ENCODE measurements around the gene MLIP. TPM values are rescaled to one million over a fixed set of nuclear protein-coding genes. Genes with fewer than 3 reads are reported as not detected.

Gene MLIP
- total and polyA plus RNA-seq, 2 of the 13 experiments (the other 11 are each of a cell fraction or from before 2014, with no cell fraction given), result 0.08 to 0.33 TPM

- TF ChIP-seq, protein P1, sequence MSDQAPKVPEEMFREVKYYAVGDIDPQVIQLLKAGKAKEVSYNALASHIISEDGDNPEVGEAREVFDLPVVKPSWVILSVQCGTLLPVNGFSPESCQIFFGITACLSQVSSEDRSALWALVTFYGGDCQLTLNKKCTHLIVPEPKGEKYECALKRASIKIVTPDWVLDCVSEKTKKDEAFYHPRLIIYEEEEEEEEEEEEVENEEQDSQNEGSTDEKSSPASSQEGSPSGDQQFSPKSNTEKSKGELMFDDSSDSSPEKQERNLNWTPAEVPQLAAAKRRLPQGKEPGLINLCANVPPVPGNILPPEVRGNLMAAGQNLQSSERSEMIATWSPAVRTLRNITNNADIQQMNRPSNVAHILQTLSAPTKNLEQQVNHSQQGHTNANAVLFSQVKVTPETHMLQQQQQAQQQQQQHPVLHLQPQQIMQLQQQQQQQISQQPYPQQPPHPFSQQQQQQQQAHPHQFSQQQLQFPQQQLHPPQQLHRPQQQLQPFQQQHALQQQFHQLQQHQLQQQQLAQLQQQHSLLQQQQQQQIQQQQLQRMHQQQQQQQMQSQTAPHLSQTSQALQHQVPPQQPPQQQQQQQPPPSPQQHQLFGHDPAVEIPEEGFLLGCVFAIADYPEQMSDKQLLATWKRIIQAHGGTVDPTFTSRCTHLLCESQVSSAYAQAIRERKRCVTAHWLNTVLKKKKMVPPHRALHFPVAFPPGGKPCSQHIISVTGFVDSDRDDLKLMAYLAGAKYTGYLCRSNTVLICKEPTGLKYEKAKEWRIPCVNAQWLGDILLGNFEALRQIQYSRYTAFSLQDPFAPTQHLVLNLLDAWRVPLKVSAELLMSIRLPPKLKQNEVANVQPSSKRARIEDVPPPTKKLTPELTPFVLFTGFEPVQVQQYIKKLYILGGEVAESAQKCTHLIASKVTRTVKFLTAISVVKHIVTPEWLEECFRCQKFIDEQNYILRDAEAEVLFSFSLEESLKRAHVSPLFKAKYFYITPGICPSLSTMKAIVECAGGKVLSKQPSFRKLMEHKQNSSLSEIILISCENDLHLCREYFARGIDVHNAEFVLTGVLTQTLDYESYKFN (CRISPR knock-in tag; conservative IDR thresholded peaks at IDR 0.05), result peak; percentile 59; the same call in 1 of the 2 replicates
- peak; percentile 63; the same call in 1 of the 2 replicates for TF ChIP-seq RXRB (CRISPR knock-in tag; IDR thresholded peaks at IDR 0.05; ENCODE audit: borderline replicate concordance)
- peak; percentile 40; the same call in 1 of the 2 replicates for TF ChIP-seq NR2F6 (IDR thresholded peaks at IDR 0.05)
- peak; percentile 26; the same call in 1 of the 2 replicates for TF ChIP-seq NR2F6 (CRISPR knock-in tag; IDR thresholded peaks at IDR 0.05)
- TF ChIP-seq, protein P2, sequence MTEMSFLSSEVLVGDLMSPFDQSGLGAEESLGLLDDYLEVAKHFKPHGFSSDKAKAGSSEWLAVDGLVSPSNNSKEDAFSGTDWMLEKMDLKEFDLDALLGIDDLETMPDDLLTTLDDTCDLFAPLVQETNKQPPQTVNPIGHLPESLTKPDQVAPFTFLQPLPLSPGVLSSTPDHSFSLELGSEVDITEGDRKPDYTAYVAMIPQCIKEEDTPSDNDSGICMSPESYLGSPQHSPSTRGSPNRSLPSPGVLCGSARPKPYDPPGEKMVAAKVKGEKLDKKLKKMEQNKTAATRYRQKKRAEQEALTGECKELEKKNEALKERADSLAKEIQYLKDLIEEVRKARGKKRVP (CRISPR knock-in tag; IDR thresholded peaks at IDR 0.05), result 0 out of 4 replicates have a peak, but pooled peaks of 1 of the 2 experiments have one; percentile 25
- no peak for TF ChIP-seq NFATC3 (CRISPR knock-in tag; IDR thresholded peaks at IDR 0.05)
- TF ChIP-seq, protein P3, sequence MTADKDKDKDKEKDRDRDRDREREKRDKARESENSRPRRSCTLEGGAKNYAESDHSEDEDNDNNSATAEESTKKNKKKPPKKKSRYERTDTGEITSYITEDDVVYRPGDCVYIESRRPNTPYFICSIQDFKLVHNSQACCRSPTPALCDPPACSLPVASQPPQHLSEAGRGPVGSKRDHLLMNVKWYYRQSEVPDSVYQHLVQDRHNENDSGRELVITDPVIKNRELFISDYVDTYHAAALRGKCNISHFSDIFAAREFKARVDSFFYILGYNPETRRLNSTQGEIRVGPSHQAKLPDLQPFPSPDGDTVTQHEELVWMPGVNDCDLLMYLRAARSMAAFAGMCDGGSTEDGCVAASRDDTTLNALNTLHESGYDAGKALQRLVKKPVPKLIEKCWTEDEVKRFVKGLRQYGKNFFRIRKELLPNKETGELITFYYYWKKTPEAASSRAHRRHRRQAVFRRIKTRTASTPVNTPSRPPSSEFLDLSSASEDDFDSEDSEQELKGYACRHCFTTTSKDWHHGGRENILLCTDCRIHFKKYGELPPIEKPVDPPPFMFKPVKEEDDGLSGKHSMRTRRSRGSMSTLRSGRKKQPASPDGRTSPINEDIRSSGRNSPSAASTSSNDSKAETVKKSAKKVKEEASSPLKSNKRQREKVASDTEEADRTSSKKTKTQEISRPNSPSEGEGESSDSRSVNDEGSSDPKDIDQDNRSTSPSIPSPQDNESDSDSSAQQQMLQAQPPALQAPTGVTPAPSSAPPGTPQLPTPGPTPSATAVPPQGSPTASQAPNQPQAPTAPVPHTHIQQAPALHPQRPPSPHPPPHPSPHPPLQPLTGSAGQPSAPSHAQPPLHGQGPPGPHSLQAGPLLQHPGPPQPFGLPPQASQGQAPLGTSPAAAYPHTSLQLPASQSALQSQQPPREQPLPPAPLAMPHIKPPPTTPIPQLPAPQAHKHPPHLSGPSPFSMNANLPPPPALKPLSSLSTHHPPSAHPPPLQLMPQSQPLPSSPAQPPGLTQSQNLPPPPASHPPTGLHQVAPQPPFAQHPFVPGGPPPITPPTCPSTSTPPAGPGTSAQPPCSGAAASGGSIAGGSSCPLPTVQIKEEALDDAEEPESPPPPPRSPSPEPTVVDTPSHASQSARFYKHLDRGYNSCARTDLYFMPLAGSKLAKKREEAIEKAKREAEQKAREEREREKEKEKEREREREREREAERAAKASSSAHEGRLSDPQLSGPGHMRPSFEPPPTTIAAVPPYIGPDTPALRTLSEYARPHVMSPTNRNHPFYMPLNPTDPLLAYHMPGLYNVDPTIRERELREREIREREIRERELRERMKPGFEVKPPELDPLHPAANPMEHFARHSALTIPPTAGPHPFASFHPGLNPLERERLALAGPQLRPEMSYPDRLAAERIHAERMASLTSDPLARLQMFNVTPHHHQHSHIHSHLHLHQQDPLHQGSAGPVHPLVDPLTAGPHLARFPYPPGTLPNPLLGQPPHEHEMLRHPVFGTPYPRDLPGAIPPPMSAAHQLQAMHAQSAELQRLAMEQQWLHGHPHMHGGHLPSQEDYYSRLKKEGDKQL (CRISPR knock-in tag; IDR thresholded peaks at IDR 0.05; ENCODE audit: low read depth), result 0 out of 2 replicates have a peak, but pooled peaks have one; percentile 41
- peak; percentile 88 for TF ChIP-seq KDM1A (CRISPR knock-in tag; IDR thresholded peaks at IDR 0.05)
- TF ChIP-seq GATAD2A (CRISPR knock-in tag; IDR thresholded peaks at IDR 0.05), result peak; percentile 73
- TF ChIP-seq ARHGAP35 (CRISPR knock-in tag; IDR thresholded peaks at IDR 0.05; ENCODE audit: borderline replicate concordance), result no peak
- TF ChIP-seq CEBPG (CRISPR knock-in tag; IDR thresholded peaks at IDR 0.05), result peak; percentile 95
- TF ChIP-seq ZNF792 (CRISPR knock-in tag; IDR thresholded peaks at IDR 0.05), result 0 out of 2 replicates have a peak, but pooled peaks have one; percentile 29
- TF ChIP-seq TCF7 (IDR thresholded peaks at IDR 0.05; ENCODE audit: low read depth), result peak; percentile 94
- TF ChIP-seq SMARCC2 (IDR thresholded peaks at IDR 0.05), result no peak
- peak; percentile 80 for TF ChIP-seq ZNF264 (CRISPR knock-in tag; IDR thresholded peaks at IDR 0.05)
- no peak for TF ChIP-seq ZNF709 (CRISPR knock-in tag; IDR thresholded peaks at IDR 0.05)
- peak; percentile 99 for TF ChIP-seq ZNF644 (CRISPR knock-in tag; IDR thresholded peaks at IDR 0.05; ENCODE audit: low read depth)
- peak; percentile 63; the same call in 1 of the 2 replicates for TF ChIP-seq MED1 (CRISPR knock-in tag; IDR thresholded peaks at IDR 0.05)
- no peak for TF ChIP-seq ZNF441 (CRISPR knock-in tag; IDR thresholded peaks at IDR 0.05; ENCODE audit: borderline replicate concordance)
- 0 out of 2 replicates have a peak, but pooled peaks have one; percentile 21 for TF ChIP-seq PATZ1 (CRISPR knock-in tag; IDR thresholded peaks at IDR 0.05)
- TF ChIP-seq RAD21 (CRISPR knock-in tag; IDR thresholded peaks at IDR 0.05), result no peak
These were observed 13.5 kb upstream of the MLIP start (continued) for GRCh38 chr6:54097753-54098152.
